HepG2 (cell line): Measurements from ENCODE around the gene KATNB1. TPM values are rescaled to one million over a fixed set of nuclear protein-coding genes. Genes with fewer than 3 reads are reported as not detected.

Experiments
- AHR ChIP-seq: IDR thresholded peaks from 2 replicates; pipeline ENCODE4 v1.6.1; 2018; ENCODE audit warnings: missing genetic modification reagents, missing compliant biosample characterization
- ARID2 ChIP-seq: sonication (generic); formaldehyde crosslinking; IDR thresholded peaks from 2 replicates; pipeline ENCODE4 v1.8.1; 2022; ENCODE audit warnings: mild to moderate bottlenecking, missing genetic modification reagents, borderline replicate concordance
- PAX8 ChIP-seq: sonication (generic); formaldehyde crosslinking; IDR thresholded peaks from 2 replicates; pipeline ENCODE4 v1.8.0; 2022; ENCODE audit warnings: mild to moderate bottlenecking, missing genetic modification reagents, borderline replicate concordance
- SIN3B ChIP-seq: fragments of 150-350 bp; IDR thresholded peaks from 2 replicates; pipeline ENCODE4 v1.6.1; 2014; ENCODE audit warnings: low read length
- SMAD9 ChIP-seq: sonication (generic); formaldehyde crosslinking; IDR thresholded peaks from 2 replicates; pipeline ENCODE4 v1.5.1; 2020; ENCODE audit warnings: mild to moderate bottlenecking, missing genetic modification reagents
- STAT5B ChIP-seq: sonication (generic); formaldehyde crosslinking; IDR thresholded peaks from 2 replicates; pipeline ENCODE4 v1.4.0; 2020; ENCODE audit warnings: missing genetic modification reagents
- ZNF326 ChIP-seq: sonication (generic); formaldehyde crosslinking; IDR thresholded peaks from 2 replicates; pipeline ENCODE4 v1.4.0; 2020; ENCODE audit warnings: missing genetic modification reagents, borderline replicate concordance
- ZNF503 ChIP-seq: sonication (generic); formaldehyde crosslinking; IDR thresholded peaks from 2 replicates; pipeline ENCODE4 v1.4.0; 2020; ENCODE audit warnings: missing genetic modification reagents
- ZNF652 ChIP-seq: IDR thresholded peaks from 2 replicates; pipeline ENCODE4 v1.6.1; 2016; ENCODE audit warnings: low read depth, borderline replicate concordance
- polyA plus RNA-seq, 8 experiments: library from polyadenylated mRNA; depleted of rRNA in 3 of 8; stranded (reverse) in 7 of 8; unstranded in 1 of 8; fragments of >200 nt; fragmentation: Illumina TruSeq in 4 of 8; extraction: Trizol in 4 of 8; gene quantifications; 2 replicates each; pipeline versions ENCODE4 v1.2.1 to v1.2.3, GENCODE V29; 2011 to 2016; ENCODE audit warnings: low read depth in 4 of 8, missing spikeins in 1 of 8, mixed read lengths in 1 of 8; ENCODE audit not compliant: insufficient read depth in 1 of 8
- total RNA-seq, 5 experiments: library from RNA; depleted of rRNA; stranded (reverse); fragments of >200 nt; fragmentation: Illumina TruSeq; extraction: Trizol; gene quantifications; 2 replicates each; pipeline ENCODE4 v1.2.3, GENCODE V29; 2016; ENCODE audit warnings: low read depth in 1 of 5
- TF ChIP-seq, protein P1 (sequence below): sonication (generic); formaldehyde crosslinking; IDR thresholded peaks from 2 replicates; pipeline ENCODE4 v1.4.0; 2020; ENCODE audit warnings: missing genetic modification reagents, mild to moderate bottlenecking, borderline replicate concordance
- TF ChIP-seq, protein P2 (sequence below): sonication (generic); formaldehyde crosslinking; IDR thresholded peaks from 2 replicates; pipeline ENCODE4 v1.5.1; 2020; ENCODE audit warnings: mild to moderate bottlenecking, missing genetic modification reagents
- TF ChIP-seq, protein P3 (sequence below): sonication (generic); formaldehyde crosslinking; IDR thresholded peaks from 2 replicates; pipeline ENCODE4 v1.4.0; 2020; ENCODE audit warnings: missing genetic modification reagents

The KATNB1 gene
- total and polyA plus RNA-seq, 2 of the 13 experiments (the other 11 are each of a cell fraction or from before 2014, with no cell fraction given): 31.5 to 43.5 TPM

GRCh38 chr16:57704011-57704904 lies 31.3 kb upstream of the KATNB1 start (continued):
- TF ChIP-seq PAX8: 0 out of 2 replicates have a peak, but pooled peaks have one; percentile 28
- TF ChIP-seq ZNF326 (CRISPR knock-in tag): no peak
- TF ChIP-seq, protein P1, sequence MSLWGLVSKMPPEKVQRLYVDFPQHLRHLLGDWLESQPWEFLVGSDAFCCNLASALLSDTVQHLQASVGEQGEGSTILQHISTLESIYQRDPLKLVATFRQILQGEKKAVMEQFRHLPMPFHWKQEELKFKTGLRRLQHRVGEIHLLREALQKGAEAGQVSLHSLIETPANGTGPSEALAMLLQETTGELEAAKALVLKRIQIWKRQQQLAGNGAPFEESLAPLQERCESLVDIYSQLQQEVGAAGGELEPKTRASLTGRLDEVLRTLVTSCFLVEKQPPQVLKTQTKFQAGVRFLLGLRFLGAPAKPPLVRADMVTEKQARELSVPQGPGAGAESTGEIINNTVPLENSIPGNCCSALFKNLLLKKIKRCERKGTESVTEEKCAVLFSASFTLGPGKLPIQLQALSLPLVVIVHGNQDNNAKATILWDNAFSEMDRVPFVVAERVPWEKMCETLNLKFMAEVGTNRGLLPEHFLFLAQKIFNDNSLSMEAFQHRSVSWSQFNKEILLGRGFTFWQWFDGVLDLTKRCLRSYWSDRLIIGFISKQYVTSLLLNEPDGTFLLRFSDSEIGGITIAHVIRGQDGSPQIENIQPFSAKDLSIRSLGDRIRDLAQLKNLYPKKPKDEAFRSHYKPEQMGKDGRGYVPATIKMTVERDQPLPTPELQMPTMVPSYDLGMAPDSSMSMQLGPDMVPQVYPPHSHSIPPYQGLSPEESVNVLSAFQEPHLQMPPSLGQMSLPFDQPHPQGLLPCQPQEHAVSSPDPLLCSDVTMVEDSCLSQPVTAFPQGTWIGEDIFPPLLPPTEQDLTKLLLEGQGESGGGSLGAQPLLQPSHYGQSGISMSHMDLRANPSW: peak; percentile 75; the same call in 1 of the 2 replicates
- TF ChIP-seq ZNF652: no peak
- peak; percentile 55; the same call in 1 of the 2 replicates for TF ChIP-seq ARID2
- no peak for TF ChIP-seq SIN3B
- TF ChIP-seq SMAD9: no peak
- TF ChIP-seq ZNF503 (CRISPR knock-in tag): peak; percentile 47
- TF ChIP-seq, protein P2, sequence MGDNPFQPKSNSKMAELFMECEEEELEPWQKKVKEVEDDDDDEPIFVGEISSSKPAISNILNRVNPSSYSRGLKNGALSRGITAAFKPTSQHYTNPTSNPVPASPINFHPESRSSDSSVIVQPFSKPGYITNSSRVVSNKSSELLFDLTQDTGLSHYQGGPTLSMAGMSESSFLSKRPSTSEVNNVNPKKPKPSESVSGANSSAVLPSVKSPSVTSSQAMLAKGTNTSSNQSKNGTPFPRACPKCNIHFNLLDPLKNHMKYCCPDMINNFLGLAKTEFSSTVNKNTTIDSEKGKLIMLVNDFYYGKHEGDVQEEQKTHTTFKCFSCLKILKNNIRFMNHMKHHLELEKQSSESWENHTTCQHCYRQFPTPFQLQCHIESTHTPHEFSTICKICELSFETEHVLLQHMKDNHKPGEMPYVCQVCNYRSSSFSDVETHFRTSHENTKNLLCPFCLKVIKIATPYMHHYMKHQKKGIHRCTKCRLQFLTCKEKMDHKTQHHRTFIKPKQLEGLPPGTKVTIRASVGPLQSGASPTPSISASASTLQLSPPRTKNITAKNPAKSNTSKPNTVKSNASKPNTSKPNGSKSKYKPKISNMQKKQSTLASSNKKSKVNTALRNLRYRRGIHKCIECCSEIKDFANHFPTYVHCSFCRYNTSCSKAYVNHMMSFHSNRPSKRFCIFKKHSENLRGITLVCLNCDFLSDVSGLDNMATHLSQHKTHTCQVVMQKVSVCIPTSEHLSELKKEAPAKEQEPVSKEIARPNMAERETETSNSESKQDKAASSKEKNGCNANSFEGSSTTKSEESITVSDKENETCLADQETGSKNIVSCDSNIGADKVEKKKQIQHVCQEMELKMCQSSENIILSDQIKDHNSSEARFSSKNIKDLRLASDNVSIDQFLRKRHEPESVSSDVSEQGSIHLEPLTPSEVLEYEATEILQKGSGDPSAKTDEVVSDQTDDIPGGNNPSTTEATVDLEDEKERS (CRISPR knock-in tag): 0 out of 2 replicates have a peak, but pooled peaks have one; percentile 26
- no peak for TF ChIP-seq STAT5B (CRISPR knock-in tag)
- TF ChIP-seq, protein P3, sequence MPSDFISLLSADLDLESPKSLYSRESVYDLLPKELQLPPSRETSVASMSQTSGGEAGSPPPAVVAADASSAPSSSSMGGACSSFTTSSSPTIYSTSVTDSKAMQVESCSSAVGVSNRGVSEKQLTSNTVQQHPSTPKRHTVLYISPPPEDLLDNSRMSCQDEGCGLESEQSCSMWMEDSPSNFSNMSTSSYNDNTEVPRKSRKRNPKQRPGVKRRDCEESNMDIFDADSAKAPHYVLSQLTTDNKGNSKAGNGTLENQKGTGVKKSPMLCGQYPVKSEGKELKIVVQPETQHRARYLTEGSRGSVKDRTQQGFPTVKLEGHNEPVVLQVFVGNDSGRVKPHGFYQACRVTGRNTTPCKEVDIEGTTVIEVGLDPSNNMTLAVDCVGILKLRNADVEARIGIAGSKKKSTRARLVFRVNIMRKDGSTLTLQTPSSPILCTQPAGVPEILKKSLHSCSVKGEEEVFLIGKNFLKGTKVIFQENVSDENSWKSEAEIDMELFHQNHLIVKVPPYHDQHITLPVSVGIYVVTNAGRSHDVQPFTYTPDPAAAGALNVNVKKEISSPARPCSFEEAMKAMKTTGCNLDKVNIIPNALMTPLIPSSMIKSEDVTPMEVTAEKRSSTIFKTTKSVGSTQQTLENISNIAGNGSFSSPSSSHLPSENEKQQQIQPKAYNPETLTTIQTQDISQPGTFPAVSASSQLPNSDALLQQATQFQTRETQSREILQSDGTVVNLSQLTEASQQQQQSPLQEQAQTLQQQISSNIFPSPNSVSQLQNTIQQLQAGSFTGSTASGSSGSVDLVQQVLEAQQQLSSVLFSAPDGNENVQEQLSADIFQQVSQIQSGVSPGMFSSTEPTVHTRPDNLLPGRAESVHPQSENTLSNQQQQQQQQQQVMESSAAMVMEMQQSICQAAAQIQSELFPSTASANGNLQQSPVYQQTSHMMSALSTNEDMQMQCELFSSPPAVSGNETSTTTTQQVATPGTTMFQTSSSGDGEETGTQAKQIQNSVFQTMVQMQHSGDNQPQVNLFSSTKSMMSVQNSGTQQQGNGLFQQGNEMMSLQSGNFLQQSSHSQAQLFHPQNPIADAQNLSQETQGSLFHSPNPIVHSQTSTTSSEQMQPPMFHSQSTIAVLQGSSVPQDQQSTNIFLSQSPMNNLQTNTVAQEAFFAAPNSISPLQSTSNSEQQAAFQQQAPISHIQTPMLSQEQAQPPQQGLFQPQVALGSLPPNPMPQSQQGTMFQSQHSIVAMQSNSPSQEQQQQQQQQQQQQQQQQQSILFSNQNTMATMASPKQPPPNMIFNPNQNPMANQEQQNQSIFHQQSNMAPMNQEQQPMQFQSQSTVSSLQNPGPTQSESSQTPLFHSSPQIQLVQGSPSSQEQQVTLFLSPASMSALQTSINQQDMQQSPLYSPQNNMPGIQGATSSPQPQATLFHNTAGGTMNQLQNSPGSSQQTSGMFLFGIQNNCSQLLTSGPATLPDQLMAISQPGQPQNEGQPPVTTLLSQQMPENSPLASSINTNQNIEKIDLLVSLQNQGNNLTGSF: no peak
- TF ChIP-seq AHR (CRISPR knock-in tag): no peak
